H1 (cell line): Measurements from ENCODE around the gene PMS1. TPM values are rescaled to one million over a fixed set of nuclear protein-coding genes. Genes with fewer than 3 reads are reported as not detected.

Experiments
- MAFK ChIP-seq: IDR thresholded peaks from 2 replicates; pipeline ENCODE4 v1.6.1; 2012; ENCODE audit warnings: low read depth, mild to moderate bottlenecking, improper control_type of control experiment, low read length
- NANOG ChIP-seq: IDR thresholded peaks from 2 replicates; pipeline ENCODE4 v1.6.1; 2011; ENCODE audit warnings: low read length, low read depth, mild to moderate bottlenecking, inconsistent platforms; ENCODE audit not compliant: insufficient read depth, poor library complexity, severe bottlenecking
- POLR2AphosphoS5 ChIP-seq: IDR thresholded peaks from 2 replicates; pipeline ENCODE4 v1.6.1; 2011; ENCODE audit warnings: low read depth, low read length
- RNF2 ChIP-seq: fragments of 200-900, 300-1000 bp; sonication (generic); IDR thresholded peaks from 2 replicates; pipeline ENCODE4 v1.7.1; 2016; ENCODE audit warnings: borderline replicate concordance, low read depth, mild to moderate bottlenecking, antibody characterized with exemption, low read length; ENCODE audit not compliant: poor library complexity, severe bottlenecking; ENCODE audit errors: missing control alignments
- TAF7 ChIP-seq: optimal IDR thresholded peaks from 2 replicates; pipeline ENCODE3; 2011; ENCODE audit warnings: low read depth, mild to moderate bottlenecking, inconsistent platforms, low read length, moderate library complexity, borderline replicate concordance
- polyA plus RNA-seq, 7 experiments: library from polyadenylated mRNA; depleted of rRNA in 3 of 7; stranded (reverse) in 5 of 7; unstranded in 2 of 7; fragments of >200 nt in 5 of 7; fragments of 200-250 nt in 2 of 7; gene quantifications; 1 replicate in 5 of 7; 2 replicates in 1 of 7; 4 replicates in 1 of 7; pipeline versions ENCODE4 v1.2.1 to v1.2.3, GENCODE V29; 2011 to 2013; ENCODE audit warnings: missing spikeins in 2 of 7, mixed read lengths in 2 of 7
- total RNA-seq: library from RNA; stranded (reverse); fragmentation: NEBNext Ultra II Directional; extraction: Animal tissue kit (Norgen Biotek cat#: 25700); gene quantifications from 2 replicates; pipeline ENCODE4 v1.2.1, GENCODE V29; 2021

Gene PMS1
- total and polyA plus RNA-seq, 2 of the 8 experiments (the other 6 are each of a cell fraction or from before 2014, with no cell fraction given), result 13.1 to 59.7 TPM

DNA sequence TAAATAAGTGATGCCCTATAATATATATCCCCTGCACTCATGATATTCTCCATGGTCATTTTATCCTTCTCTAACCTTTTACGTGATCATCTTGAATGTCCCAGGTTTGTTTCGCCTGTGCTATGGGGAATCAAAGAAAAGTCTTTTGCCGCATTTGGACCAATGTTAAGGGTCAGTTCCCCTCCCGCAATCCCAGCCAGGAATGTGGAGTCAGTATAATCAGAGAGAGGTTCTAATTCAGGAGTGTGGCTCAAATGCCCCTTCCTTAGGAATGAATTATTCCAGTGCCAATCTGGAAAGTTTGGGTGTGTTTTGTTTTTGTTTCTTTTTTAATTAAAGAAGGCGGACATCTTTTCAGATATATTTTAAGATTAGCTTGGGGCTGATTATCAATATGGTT, 41.8 kb downstream of the PMS1 start (continued):
- TF ChIP-seq NANOG, result no peak
- no peak for TF ChIP-seq MAFK
- no peak for TF ChIP-seq POLR2AphosphoS5
- no peak for TF ChIP-seq RNF2
- TF ChIP-seq TAF7, result no peak
- TF ChIP-seq, all 59 proteins: peak for 3
